ENCODE results near the gene LMBRD1. TPM values are rescaled to one million over a fixed set of nuclear protein-coding genes. Genes with fewer than 3 reads are reported as not detected.
A peak's percentile ranks its signal among the peaks of the same experiment; 100 is the strongest.

The LMBRD1 gene
- total and polyA plus RNA-seq, 2 of the 8 experiments (the other 6 are each of a cell fraction or from before 2014, with no cell fraction given), result 9.1 to 16.8 TPM

DNA sequence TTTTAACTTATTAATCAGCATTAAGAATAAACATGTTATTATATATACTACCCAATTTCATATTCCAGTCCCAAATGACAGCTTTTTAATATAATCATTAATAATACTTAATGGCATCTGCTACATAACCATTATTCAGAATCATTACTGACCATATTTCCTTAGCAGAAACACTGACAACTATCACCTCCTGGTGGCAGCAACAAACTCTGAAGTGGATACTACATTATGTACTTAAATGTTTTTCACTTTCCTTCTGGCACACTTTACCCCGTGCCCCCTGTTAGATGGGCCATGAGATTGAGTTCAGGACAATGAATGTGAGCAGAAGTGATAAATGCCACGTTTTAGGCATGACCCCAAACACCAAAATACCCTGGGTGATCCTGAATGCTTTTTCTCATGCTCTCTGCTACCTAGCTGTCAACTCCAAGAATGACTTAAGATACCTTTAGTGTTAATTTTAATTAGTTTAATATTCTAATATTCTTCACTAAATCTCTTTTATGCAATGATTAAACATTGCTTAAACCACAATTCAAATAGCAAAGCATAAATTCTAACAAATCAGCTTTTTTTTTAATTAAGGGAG is 77.1 kb downstream of the LMBRD1 start:
- Histone ChIP-seq H3K18ac (ENCODE audit: extremely low read depth, low read length) (no peak overlapping the region), H3K4me1 (replicated peaks in 1 of 4; ENCODE audit: control insufficient read depth in 3 of 4, insufficient read depth in 4 of 4, low read length in 3 of 4) (no peaks in the 10 kb centered on the region), H3K23me2 (ENCODE audit: low read depth, low read length) (no peaks in the 10 kb centered on the region), H4K5ac (ENCODE audit: insufficient read length, low read depth, low read length) (no peak overlapping the region), H3K27ac (ENCODE audit: low read depth, low read length) (no peak overlapping the region), H3K27me3 (replicated peaks in 1 of 4; ENCODE audit: control insufficient read depth in 3 of 4, extremely low read depth in 1 of 4, insufficient read depth in 3 of 4, low read length in 3 of 4) (no peaks in the 10 kb centered on the region), H2BK5ac (ENCODE audit: low read depth, low read length) (no peak overlapping the region), H3K4ac (replicated peaks; ENCODE audit: insufficient read length, low read depth, low read length) (no peak overlapping the region), H4K20me1 (replicated peaks in 1 of 2; ENCODE audit: control insufficient read depth in 1 of 2, insufficient read depth in 2 of 2, low read length in 2 of 2) (no peaks in the 10 kb centered on the region), H3K14ac (ENCODE audit: insufficient read length) (no peak overlapping the region), H3K23ac (ENCODE audit: insufficient read length) (no peak overlapping the region), H2BK12ac (ENCODE audit: low read depth, low read length) (no peak overlapping the region), H4K8ac (ENCODE audit: extremely low read depth, insufficient read depth, low read length) (no peak overlapping the region), H3K4me2 (ENCODE audit: insufficient read depth in 1 of 2, low read depth in 2 of 2, low read length in 2 of 2) (no peak overlapping the region), H3K79me2 (ENCODE audit: control insufficient read depth in 1 of 2, insufficient read depth in 2 of 2, low read length in 2 of 2) (no peaks in the 10 kb centered on the region), H2BK20ac (ENCODE audit: low read length) (no peak overlapping the region), H3K36me3 (ENCODE audit: control insufficient read depth in 2 of 4, insufficient read depth in 4 of 4, low read length in 3 of 4) (peaks cover 0 to 4% (median 0%) of the 10 kb centered on the region in 4 experiments; a peak in 2 of 8 replicates), H2BK120ac (replicated peaks; ENCODE audit: low read depth, low read length) (no peak overlapping the region), H3K9me3 (ENCODE audit: insufficient read depth in 2 of 2, low read depth in 1 of 2, low read length in 1 of 2) (no peaks in the 10 kb centered on the region), H2AFZ (ENCODE audit: low read length) (no peak overlapping the region), H3K79me1 (ENCODE audit: low read depth, low read length) (no peaks in the 10 kb centered on the region), H3K56ac (replicated peaks; ENCODE audit: insufficient read length, low read depth, low read length) (no peak overlapping the region), H3K4me3 (ENCODE audit: extremely low read depth in 1 of 4, insufficient read depth in 2 of 4, low read depth in 3 of 4, low read length in 4 of 4) (no peak overlapping the region), H2AK5ac (ENCODE audit: low read depth, low read length) (no peak overlapping the region), H3K9ac (replicated peaks in 1 of 4; ENCODE audit: extremely low read depth in 1 of 4, low read depth in 3 of 4, low read length in 3 of 4) (no peak overlapping the region), H4K91ac (replicated peaks; ENCODE audit: insufficient read length, low read length) (no peak overlapping the region), H2BK15ac (ENCODE audit: low read length) (no peak overlapping the region)
- 54% methylated on average over 2 of the region's 2 CpGs; no CpG with 5 or more reads in 1 of the 2 experiments for WGBS, 2 experiments (ENCODE audit: extremely low coverage in 1 of 2, insufficient coverage in 1 of 2, insufficient read length in 1 of 2, insufficient replicate concordance in 2 of 2, low coverage in 1 of 2, low lambda C conversion rate in 2 of 2, missing lambda C conversion rate in 1 of 2)
- DNase-seq (ENCODE audit: low read depth in 1 of 2, low spot score in 2 of 2) (no peak), FAIRE-seq (no peak)
- TF ChIP-seq CBX5 (IDR thresholded peaks at IDR 0.05; ENCODE audit: low read depth, low read length) (no peak), NANOG (IDR thresholded peaks at IDR 0.05; ENCODE audit: insufficient read depth, low read depth, low read length, poor library complexity, severe bottlenecking) (no peak), RAD21 (IDR thresholded peaks at IDR 0.05 in 1 of 2, conservative IDR thresholded peaks at IDR 0.05 in 1 of 2; ENCODE audit: low read depth in 2 of 2, low read length in 2 of 2) (peak; percentile 52 to 54), CREB1 (IDR thresholded peaks at IDR 0.05) (no peak)
- TF ChIP-seq, protein P1, sequence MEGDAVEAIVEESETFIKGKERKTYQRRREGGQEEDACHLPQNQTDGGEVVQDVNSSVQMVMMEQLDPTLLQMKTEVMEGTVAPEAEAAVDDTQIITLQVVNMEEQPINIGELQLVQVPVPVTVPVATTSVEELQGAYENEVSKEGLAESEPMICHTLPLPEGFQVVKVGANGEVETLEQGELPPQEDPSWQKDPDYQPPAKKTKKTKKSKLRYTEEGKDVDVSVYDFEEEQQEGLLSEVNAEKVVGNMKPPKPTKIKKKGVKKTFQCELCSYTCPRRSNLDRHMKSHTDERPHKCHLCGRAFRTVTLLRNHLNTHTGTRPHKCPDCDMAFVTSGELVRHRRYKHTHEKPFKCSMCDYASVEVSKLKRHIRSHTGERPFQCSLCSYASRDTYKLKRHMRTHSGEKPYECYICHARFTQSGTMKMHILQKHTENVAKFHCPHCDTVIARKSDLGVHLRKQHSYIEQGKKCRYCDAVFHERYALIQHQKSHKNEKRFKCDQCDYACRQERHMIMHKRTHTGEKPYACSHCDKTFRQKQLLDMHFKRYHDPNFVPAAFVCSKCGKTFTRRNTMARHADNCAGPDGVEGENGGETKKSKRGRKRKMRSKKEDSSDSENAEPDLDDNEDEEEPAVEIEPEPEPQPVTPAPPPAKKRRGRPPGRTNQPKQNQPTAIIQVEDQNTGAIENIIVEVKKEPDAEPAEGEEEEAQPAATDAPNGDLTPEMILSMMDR (IDR thresholded peaks at IDR 0.05; ENCODE audit: control extremely low read depth in 1 of 3, insufficient read depth in 1 of 3, low read depth in 1 of 3, low read length in 3 of 3), result peak in 1 of 3 experiments; percentile 39; a peak in 2 of 4 replicates
- CTCF ChIA-PET (ENCODE audit: partially characterized antibody), result interaction anchor here (0.7 to 1.3 kb wide), 3 partner anchors 16 to 134 kb away, joined by 3 read pairs; no protein-coding TSS in a partner anchor
- POLR2A ChIA-PET (ENCODE audit: partially characterized antibody), result no interaction called here
